SIG-M5 treated with dmso at 0.1 percent for 504 hours (cell line): ENCODE results near the gene PMPCA.

Source experiments
- DNase-seq: peaks from one replicate; lab custom pipeline; 2025; ENCODE audit not compliant: unreplicated experiment; lab: John Stamatoyannopoulos, UW

The PMPCA gene

GRCh38 chr9:136373300-136374182 is 36.9 kb upstream of the PMPCA start, which contains the start of gene CARD9:
Gene CARD9 (minus strand): TSS chr9:136373669. CDS start chr9:136372078, 1,591 bp downstream.
- no peak for DNase-seq

- DNase-seq, result no peak
Observed at GRCh38 chr9:136374183-136374575, 36.3 kb upstream of the PMPCA start.

GRCh38 chr9:136375096-136375495 is 35.4 kb upstream of the PMPCA start:
- no peak for DNase-seq

- DNase-seq, result no peak
Observed at GRCh38 chr9:136376457-136376856, 34.0 kb upstream of the PMPCA start.

- no peak for DNase-seq
Observed at GRCh38 chr9:136377341-136378169, 32.9 kb upstream of the PMPCA start.

- no peak for DNase-seq
Observed at GRCh38 chr9:136378170-136379002, 32.1 kb upstream of the PMPCA start.

- DNase-seq, result no peak
Observed at GRCh38 chr9:136379003-136379287, 31.5 kb upstream of the PMPCA start.

- no peak for DNase-seq
Observed at GRCh38 chr9:136379401-136379800, 31.1 kb upstream of the PMPCA start.

GRCh38 chr9:136379891-136380290 is 30.6 kb upstream of the PMPCA start:
- DNase-seq, result no peak

GRCh38 chr9:136380381-136380780 is 30.1 kb upstream of the PMPCA start:
- DNase-seq, result no peak

GRCh38 chr9:136381311-136381710 is 29.1 kb upstream of the PMPCA start:
- DNase-seq, result no peak

- DNase-seq, result no peak
Observed at GRCh38 chr9:136381966-136382513, 28.4 kb upstream of the PMPCA start.

- no peak for DNase-seq
Observed at GRCh38 chr9:136383436-136383835, 27.0 kb upstream of the PMPCA start.

GRCh38 chr9:136385015-136385414 is 25.4 kb upstream of the PMPCA start:
- no peak for DNase-seq

- DNase-seq, result no peak
Observed at GRCh38 chr9:136386018-136386417, 24.4 kb upstream of the PMPCA start.

- no peak for DNase-seq
Observed at GRCh38 chr9:136387217-136387616, 23.2 kb upstream of the PMPCA start.

- DNase-seq, result no peak
Observed at GRCh38 chr9:136389396-136389795, 21.1 kb upstream of the PMPCA start.

- DNase-seq, result no peak
Observed at GRCh38 chr9:136391737-136392537, 18.5 kb upstream of the PMPCA start.

GRCh38 chr9:136392538-136393449 is 17.7 kb upstream of the PMPCA start:
- no peak for DNase-seq
